Activated T-cell treated with anti-CD3 and anti-CD28 coated beads for 1 hour (primary cell): ENCODE results near the gene TMEM87B.
"Not testable (repeated sequence)": the region's sequence is repeated elsewhere in the genome, so short reads cannot be mapped to it uniquely, and the experiment has no call there.

Source experiments
- DNase-seq: peaks from one replicate; pipeline ENCODE4 v3.0.0-alpha.2; 2020; ENCODE audit warnings: low read depth

Gene TMEM87B

DNA sequence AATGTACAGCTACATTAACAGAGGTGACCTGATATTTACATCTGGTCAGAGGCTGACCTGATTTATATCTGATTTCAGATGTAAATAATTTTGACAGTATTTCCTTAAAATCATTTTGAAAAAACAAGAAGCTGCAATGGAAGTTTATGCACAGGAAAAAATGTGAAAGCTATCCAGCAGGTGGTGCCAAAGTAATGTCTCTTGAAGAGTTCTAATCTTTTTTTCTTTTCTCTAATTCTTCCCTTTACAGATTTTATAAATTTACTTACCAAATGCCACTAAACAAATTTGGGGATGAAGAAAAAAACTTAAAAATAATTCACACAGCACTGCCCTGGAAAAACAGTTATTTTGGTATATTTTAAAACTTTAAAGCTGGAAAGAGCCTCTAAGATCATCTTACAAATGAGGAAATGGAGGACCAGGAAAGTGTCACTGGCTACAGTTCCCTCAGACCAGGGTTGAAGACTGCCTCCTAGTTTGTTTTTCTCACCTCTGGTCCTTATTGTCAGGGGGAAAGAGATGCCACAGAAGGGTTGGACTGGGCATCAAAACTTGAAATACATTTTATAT lies 66.7 kb downstream of the TMEM87B start:
- peak; percentile 25 for DNase-seq

DNA sequence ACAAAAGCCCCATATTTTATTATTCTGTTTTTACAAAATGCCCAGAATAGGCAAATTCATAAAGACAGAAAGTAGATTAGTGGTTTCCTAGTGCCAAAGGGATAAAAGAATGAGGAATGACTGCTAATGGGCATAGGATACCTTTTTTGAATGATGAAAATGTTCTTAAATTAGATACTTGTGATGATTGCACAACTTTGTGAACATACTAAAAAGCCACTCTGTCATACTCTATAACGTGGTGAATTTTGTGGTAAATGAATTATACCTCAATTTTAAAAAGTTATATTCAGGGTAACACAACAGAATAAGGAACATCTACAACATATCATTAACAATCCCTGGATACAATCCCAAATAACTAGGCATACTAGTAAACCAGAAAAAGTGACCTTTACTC lies 74.0 kb downstream of the TMEM87B start:
- DNase-seq, result no peak

DNA sequence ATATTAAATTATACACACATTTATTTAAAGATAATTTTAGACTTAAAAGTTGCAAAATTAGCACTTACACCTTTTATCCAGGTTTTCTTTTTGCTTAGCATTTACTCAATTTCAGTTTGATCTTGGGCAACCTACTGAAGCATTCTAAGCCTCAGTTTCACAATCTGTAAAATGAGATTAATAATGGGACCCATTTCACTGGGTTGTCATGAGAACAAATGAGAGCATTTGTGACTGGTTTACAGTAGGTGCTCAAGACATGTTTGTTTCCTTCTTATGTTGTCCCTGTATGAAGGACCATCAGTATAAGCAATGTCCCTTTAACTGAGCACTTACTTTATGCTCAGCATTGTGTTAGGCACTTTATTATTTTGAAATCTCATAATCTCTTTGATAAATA lies 78.3 kb downstream of the TMEM87B start:
- no peak for DNase-seq

DNA sequence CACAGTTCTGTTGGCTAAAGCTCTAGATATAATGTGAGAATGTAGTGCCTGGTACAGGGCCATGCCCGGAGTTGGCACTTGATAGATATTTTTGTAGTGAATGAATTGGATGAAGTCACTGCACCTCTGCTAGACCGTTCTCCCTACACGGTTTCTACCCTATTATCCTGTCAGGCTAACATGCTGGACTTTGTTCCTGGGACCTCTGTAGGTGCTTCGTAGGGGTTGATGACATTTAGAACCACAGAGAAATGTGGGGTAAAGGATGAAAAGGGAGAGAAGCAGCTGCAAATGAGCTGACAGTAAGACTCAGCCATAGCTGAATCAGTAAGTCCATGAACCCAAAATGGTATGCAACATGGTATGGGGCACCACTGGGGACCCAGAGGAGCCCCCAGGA lies 79.1 kb downstream of the TMEM87B start:
- DNase-seq, result no peak

DNA sequence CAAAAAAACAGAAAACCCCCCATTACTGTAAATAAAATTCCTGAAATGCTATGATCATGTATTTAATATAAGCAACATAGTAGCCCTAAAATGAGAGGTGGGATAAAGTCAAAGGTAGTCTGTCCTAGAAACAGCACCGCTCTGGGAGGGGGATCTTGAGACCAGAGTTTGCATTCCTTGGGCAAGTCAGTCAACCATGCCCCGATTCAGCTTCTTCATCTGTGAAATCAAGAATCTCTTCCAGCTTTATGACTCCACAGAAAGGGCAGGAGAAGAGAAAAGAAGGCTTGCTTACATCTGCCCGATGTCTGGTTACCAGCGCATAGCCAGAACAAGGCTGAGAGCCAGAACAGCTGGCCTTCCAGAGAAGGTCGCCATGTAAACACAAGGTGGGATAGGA lies 81.0 kb downstream of the TMEM87B start:
- DNase-seq, result no peak

DNA sequence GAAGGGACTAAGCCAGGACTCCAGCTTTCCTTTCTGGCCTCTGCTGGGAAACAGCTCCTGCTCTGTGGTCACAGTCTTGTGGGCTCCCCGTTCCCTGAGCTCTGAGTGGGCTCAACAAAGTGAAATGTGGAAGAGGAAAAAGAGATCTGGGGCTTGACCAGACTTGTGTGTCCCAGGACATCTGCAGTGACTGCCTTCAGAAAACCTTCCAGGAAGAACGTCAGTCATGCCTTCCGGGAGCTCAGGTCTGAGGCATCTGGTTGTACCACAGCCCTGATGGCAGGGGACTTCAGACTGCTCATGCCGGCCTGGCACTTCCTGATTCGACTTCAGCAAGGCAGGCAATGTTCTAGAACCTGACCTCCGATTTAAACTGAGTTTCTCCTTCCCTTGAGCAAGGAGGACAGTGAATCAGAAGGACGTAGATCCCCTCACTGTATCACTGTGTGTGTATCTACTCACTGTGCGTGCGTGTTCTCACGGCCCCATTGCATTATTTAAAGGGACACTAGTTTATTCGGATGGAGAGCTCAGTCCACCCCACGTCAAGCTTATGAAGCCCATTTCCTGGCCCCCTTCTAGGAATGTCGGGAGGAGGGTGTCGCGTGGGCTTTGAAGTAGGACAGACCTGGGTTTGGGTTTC lies 82.6 kb downstream of the TMEM87B start:
- no peak for DNase-seq

DNA sequence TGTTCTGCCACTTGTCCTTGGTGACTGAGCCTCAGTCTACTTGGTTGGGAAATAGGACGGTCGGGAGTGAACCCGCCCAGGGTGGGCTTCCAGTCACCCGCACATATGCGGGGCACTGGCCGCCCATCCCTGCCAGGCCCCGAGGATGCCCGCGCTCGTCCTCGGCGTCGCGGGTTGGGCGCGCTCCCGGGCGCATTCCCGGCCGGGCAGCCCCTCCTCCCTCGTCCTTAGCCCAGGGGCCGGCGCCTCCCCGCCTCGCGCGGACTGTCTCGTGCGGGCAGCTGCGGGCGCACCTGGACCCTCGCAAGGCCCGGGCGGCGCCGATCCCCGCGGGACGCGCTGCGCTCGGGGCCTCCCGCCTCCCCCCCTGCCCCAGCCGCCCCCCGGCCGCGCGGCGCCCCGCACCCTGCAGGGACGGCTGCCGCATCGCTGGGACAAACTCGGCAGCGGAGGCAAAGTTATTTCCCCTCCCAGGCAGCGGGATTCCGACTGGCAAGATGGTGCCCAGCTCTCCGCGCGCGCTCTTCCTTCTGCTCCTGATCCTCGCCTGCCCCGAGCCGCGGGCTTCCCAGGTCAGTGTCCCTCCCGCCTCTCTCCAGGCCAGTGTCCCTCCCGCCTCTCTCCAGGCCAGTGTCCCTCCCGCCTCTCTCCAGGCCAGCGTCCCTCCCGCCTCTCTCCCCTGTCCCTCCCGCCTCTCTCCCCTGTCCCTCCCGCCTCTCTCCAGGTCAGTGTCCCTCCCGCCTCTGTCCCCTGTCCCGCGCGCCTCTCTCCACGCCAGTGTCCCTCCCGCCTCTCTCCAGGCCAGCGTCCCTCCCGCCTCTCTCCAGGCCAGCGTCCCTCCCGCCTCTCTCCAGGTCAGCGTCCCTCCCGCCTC lies 83.3 kb downstream of the TMEM87B start, which contains the start of gene FBLN7:
Gene FBLN7, plus strand, starts transcription at position 227 of the 874 bp plus-strand sequence. Its CDS starts 271 bp downstream, at position 498.
- DNase-seq, result no peak

DNA sequence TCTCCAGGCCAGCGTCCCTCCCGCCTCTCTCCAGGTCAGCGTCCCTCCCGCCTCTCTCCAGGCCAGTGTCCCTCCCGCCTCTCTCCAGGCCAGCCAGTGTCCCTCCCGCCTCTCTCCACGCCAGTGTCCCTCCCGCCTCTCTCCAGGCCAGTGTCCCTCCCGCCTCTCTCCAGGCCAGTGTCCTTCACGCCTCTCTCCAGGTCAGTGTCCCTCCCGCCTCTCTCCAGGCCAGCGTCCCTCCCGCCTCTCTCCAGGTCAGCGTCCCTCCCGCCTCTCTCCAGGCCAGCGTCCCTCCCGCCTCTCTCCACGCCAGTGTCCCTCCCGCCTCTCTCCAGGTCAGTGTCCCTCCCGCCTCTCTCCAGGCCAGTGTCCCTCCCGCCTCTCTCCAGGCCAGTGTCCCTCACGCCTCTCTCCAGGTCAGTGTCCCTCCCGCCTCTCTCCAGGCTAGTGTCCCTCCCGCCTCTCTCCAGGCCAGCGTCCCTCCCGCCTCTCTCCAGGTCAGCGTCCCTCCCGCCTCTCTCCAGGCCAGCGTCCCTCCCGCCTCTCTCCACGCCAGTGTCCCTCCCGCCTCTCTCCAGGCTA lies 84.1 kb downstream of the TMEM87B start:
- DNase-seq, result not testable (repeated sequence)

DNA sequence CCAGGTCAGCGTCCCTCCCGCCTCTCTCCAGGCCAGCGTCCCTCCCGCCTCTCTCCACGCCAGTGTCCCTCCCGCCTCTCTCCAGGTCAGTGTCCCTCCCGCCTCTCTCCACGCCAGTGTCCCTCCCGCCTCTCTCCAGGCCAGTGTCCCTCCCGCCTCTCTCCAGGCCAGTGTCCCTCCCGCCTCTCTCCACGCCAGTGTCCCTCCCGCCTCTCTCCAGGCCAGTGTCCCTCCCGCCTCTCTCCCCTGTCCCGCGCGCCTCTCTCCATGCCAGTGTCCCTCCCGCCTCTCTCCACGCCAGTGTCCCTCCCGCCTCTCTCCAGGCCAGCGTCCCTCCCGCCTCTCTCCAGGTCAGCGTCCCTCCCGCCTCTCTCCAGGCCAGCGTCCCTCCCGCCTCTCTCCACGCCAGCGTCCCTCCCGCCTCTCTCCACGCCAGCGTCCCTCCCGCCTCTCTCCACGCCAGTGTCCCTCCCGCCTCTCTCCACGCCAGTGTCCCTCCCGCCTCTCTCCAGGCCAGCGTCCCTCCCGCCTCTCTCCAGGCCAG lies 84.7 kb downstream of the TMEM87B start:
- not testable (repeated sequence) for DNase-seq

DNA sequence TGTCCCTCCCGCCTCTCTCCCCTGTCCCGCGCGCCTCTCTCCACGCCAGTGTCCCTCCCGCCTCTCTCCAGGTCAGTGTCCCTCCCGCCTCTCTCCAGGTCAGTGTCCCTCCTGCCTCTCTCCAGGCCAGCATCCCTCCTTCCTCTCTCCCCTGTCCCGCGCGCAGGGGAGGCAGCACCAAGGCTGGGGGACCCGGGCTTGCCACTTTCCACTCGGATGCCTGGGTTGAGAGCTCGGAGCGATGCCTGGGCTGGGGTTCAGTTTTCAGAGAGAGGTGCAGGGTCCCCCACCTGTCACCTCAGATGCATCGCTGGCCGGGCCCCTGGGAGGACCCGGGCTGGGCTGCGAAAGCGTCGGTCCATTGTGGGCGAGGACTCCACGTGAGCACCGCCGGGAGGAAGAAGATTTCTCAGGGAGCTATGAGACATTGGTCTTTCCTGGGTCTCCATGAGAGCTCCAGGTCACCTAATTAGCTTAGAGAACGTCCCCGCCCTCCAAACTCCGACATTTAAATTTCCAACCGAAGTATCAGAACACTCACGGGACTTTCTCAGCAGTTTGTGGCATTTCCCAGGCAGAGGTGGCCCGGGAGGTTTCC lies 85.2 kb downstream of the TMEM87B start:
- DNase-seq, result no peak

DNA sequence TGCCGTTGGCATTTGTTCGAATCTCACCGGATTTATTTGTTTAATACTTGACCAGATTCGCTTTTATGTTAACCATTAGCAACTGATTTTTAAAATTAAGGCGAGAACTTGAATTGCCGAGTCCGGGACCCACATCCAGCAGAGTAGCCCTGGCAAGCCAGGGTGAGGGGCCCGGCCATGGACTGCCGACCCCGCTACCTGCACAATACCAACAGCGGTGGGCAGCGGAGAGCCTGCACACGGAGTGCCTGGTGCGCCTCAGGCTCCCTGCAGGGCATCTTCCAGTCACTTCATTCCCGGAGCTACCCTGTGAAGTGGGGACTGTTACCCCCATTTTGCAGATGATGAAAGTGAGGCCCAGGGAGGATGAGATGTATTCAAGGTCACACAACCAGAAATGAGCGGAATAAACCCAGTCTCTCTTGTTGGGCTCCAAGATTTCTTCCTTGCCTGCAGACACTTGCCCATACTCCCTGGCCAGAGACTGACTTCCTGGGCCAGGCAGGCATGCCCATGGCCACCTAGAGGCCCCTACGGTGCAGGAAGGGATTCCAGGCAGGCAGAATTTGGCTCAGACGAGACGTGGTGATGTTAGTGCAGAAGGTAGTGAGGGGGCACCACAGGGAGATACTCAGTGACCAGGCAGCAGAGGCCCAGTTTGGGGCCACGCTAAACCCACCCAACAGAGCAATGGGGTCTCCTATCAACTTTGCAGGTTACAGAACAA lies 86.0 kb downstream of the TMEM87B start:
- DNase-seq, result no peak

DNA sequence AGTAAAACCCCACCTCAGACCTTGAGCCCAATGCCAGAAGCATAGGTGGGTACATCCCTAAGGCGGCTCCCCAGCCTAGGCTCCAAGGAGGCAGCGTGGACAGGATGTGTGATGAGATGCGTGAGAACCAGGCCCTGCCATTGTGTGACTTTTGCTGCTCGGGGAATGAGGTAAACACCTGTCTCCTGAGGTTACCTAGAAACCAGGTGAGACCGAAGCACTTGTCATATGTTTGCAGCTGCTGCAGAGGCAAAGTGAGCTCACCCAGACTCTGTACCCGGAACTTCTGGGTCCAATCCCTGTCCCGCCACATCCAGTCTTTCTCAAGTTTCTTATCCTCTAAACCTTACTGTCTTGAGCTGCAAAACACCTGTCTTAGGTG lies 86.5 kb downstream of the TMEM87B start:
- no peak for DNase-seq

DNA sequence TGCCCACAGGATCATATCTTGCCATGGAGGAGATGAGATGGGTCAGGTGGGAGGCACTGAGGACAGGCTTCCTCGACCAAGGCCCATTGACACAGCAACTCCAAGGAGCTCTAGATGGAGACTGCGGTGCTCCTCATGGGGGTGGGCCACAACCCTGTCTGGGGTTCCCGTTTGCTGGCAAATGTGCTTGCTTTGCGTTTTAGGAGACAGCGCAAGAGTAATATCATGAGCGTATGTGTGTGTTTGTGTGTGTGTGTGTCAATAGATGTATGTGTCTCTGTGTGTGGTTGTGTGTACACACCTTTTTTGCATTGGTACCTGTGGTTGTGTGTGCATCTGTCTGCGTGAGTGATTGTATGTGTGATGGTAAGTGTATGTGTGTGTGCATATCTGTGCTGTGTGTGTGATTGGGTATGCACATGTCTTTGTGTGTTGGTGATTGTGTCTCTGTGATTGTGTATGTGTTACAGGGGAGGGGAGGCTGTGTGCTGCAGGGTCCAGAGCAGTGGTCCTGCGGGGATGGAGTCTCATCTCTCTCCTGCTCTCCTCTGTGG lies 87.5 kb downstream of the TMEM87B start:
- DNase-seq, result no peak

DNA sequence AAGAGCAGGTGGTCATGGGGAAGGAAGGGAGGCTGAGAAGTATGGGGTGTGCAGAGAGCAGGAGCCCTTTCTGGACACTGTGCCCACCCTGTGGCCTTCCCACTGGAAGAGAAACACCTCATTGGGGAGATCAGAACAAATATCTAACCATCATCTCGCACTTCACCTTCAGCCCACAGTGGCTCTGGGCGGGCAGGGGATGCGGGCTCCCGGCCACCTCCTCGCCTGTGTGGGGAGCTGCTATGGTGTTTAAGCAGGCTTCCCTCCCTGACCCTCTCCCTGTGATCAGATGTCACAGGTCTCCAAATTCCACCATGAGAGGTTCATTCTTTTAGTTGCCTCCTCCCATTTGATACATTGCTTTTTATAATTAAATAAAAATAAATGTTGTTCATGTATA lies 88.1 kb downstream of the TMEM87B start:
- no peak for DNase-seq

DNA sequence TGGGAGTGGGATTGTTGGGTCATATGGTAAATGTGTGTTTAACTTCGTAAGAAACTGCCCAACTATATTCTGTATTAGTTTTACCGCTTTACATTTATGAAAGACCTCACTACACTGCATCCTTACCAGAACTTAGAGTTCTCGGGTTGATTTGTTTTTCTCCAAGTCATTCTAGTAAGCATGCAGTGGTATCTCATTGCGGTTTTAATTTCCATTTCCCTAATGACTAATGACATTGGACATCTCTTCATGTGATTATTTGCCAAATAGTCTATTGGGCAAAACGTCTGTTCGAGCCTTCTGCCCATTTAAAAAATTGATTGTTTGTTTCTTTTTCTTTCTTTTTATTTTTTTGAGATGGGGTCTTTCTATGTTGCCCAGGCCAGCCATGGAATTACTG lies 89.9 kb downstream of the TMEM87B start:
- no peak for DNase-seq

DNA sequence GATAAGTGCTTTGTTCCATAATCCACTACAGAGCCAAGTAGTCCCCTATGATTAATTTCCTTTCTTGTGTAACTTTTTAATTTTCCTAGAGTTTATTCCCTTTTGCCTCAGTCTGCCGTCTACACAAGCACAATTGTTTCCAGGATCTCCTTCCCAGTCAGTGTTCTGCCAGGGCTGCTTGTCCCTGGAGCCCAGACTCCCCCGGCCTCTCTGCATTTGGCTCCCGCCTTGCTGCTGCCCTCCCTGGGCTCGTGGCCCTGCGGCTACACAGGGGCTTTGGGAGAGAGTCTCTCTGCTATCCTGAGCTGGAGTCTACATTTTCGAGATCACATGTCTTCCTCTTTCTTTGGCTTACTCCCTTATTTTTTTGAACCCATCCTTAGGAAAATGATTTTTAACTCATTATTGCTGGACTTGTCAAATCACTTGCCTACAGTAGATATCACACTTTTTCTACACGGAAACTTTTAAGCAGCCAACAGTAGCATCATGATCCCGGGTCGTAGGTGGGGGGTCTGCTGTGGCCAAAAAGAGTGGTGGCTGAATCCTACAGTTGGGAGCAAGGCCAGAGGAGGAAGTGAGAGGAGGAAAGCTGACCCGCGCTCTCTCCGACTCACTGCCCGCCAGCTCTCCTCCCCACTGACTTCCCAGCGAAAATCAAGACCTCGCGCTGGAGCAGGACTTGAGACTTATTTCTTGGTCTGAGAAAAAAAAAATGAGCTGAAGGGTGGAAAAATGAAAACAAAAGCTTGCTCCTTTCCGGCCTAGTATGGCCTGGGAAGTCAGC lies 92.5 kb downstream of the TMEM87B start:
- no peak for DNase-seq

DNA sequence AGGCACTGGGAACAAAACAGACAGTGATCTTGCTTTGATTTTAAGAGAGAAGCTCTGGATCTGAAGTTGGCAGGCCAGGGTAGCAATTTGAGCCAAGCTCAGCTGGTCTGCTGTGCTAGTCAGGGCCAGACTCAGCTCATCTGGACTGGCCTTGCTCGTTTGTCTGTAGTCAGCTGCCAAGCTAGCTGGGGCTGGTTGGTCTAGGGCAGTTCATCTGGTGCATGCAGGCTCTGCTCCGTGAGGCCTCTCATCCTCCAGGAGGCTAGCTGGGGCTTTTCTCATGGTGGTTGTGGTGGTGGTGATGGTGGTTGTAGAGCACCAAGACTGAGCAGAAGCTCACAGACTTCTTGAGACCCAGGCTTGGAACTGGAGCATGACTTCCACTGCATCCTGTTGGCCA lies 93.4 kb downstream of the TMEM87B start:
- DNase-seq, result no peak

DNA sequence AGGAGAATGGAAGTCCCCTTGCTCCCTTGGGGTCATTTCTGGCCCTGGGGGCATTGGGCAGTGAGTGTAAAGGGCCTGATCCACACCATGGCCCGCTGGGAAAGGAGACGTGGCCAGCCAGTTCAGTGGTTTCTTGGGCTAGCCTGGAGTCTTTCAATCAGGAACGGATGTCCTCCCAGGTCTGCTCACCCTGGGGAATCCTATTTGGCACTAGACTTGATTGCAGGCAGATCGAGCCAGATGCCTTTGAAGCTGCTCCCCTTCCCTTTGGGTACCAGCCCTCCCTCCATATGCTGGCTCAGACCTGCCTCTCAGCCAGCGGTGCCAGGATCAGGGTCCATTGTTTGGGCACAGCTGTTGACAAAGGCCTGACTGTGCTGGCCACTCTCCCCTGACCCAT lies 94.1 kb downstream of the TMEM87B start:
- DNase-seq, result no peak

DNA sequence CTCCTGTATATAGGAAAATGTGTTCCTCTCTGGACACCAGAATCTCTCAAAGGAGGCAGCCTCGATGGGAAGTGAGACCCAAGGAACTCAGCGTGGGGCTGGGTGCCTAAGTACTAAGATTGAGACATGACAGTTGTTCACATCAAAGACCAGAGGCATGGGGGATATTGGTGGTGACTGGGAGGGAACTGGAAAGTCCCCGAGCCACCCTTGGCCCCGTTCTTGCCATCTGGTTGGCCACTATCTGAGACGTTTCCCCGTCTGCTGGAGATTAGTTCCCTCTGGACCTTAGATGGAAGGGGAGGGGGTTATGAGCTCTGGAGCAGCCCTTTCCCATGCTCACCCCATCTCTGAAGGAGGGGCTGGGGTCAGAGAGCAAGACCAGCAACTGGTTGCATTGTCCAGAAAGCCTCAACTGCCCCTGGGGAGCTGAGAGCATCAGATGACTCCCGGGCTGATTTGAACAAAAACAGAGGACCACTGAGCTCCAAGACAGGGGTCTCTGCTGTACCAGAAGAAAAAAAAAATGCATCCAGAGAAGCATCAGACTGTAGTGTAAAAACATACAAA lies 94.9 kb downstream of the TMEM87B start:
- DNase-seq, result no peak

DNA sequence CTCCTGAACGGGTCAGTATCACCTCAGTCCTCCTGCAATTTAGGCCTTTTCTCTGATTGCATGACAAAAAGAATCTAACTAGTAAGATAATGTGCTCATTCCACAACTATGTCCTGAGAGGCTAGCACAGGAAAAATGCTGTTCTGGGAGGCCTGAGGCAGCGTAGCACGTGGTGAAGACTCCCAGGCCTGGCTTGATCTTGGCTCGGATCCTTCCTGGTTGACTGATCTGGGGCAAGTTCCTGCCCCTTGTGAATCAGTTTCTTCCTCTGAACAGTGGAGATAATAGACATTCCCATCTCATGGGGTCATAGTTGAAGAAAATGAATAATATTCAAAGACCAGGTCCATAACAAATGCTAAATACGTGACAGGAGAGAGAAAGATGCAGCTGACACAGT lies 95.4 kb downstream of the TMEM87B start:
- DNase-seq, result no peak
